ENCODE data around the gene PHGDH.

The PHGDH gene

DNA sequence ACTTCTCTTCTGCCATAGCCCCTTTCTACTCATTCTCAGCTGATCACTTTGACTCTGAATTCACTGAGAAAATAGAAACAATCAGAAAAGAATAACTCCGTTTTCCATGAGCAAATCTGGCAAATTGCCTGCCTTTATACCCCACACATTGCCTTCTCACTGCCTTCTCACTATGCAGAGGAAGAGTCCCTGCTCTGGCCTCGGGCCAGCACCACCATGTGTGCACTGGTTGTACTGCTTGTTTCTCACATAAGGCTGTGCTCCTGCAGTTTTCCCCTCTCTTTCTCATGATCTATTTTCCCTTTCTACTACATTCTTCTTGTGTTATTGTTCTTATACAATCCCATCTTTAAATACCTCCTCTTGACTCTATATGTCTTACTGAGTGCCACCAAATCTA, 59.3 kb downstream of the PHGDH start:
- TF ChIP-seq, protein P1, sequence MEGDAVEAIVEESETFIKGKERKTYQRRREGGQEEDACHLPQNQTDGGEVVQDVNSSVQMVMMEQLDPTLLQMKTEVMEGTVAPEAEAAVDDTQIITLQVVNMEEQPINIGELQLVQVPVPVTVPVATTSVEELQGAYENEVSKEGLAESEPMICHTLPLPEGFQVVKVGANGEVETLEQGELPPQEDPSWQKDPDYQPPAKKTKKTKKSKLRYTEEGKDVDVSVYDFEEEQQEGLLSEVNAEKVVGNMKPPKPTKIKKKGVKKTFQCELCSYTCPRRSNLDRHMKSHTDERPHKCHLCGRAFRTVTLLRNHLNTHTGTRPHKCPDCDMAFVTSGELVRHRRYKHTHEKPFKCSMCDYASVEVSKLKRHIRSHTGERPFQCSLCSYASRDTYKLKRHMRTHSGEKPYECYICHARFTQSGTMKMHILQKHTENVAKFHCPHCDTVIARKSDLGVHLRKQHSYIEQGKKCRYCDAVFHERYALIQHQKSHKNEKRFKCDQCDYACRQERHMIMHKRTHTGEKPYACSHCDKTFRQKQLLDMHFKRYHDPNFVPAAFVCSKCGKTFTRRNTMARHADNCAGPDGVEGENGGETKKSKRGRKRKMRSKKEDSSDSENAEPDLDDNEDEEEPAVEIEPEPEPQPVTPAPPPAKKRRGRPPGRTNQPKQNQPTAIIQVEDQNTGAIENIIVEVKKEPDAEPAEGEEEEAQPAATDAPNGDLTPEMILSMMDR (conservative IDR thresholded peaks at IDR 0.05; ENCODE audit: low read depth, low read length): peak; percentile 9
- peak; percentile 59 for DNase-seq (ENCODE audit: low read depth)
- H3K4me3 ChIP-seq (ENCODE audit: low read depth, low read length): no peak overlapping the region

DNA sequence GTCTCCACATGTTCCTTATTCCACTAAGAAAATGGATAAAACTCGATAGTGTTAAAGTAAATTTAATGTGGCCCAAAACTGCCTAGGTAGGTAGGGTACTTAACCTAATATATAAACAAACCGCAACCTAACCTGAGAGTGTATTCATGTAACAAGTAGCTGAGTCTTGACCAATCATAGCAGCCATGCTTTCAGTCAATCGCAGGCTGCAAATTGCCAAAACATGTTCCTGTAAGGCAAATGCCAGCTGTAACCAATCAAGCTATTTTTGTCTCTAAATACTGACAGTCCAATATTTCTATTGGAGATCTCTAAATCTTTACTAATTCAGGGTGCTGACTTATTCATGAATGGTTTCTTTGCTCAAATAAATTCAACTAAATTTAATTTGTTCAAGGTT, 60.0 kb downstream of the PHGDH start:
- TF ChIP-seq, protein P1 (conservative IDR thresholded peaks at IDR 0.05; ENCODE audit: low read depth, low read length): no peak
- no peak for DNase-seq (ENCODE audit: low read depth)
- no peak overlapping the region for H3K4me3 ChIP-seq (ENCODE audit: low read depth, low read length)

DNA sequence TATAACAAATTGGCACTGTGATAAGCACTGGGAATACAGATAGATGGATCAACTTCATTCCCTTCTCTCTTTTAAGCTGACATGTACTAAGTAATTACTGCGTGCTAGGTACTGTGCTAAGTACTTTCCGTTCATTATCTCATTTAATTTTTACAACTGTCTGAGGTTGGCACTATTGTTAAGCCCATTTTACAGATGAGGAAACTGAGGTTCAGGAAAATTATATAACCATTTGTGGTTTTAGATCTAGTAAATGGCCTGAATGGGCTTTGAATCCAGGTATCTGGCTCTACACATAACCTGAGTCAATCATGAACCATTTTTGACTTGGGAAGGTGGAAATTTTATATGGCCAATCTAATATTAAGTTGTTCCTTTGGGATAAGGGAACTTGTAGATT, 60.6 kb downstream of the PHGDH start:
- TF ChIP-seq, protein P1 (conservative IDR thresholded peaks at IDR 0.05; ENCODE audit: low read depth, low read length): no peak
- DNase-seq (ENCODE audit: low read depth): no peak
- H3K4me3 ChIP-seq (ENCODE audit: low read depth, low read length): no peak overlapping the region

DNA sequence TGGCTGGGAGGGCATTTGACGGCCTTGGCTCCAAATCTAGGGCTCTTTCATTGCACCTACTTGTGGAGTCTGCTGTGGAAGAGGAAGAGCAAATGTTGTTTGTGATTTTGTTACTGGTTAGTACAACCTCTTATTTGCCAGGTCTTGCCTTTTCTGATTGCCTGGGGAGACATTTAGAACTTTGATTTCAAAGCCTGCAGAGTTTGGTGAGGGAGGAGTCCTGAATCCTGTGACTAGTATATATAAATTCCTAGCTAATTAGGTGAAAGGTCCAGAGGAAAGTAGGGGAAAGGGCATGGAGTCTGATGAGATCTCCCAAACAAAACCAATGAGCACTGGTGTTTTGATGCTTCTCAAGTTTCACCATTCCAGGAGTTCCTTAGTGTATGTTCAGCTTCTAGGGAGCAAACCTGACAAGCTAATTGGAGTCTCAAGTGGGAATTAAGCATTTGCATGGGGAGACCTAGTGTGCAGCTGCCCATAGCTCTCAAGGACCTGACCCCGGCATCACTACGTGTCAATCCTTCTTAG, 62.0 kb downstream of the PHGDH start:
- peak; percentile 50 for DNase-seq (ENCODE audit: low read depth)
- H3K4me3 ChIP-seq (ENCODE audit: low read depth, low read length): no peak overlapping the region
- TF ChIP-seq, protein P1 (conservative IDR thresholded peaks at IDR 0.05; ENCODE audit: low read depth, low read length): no peak

DNA sequence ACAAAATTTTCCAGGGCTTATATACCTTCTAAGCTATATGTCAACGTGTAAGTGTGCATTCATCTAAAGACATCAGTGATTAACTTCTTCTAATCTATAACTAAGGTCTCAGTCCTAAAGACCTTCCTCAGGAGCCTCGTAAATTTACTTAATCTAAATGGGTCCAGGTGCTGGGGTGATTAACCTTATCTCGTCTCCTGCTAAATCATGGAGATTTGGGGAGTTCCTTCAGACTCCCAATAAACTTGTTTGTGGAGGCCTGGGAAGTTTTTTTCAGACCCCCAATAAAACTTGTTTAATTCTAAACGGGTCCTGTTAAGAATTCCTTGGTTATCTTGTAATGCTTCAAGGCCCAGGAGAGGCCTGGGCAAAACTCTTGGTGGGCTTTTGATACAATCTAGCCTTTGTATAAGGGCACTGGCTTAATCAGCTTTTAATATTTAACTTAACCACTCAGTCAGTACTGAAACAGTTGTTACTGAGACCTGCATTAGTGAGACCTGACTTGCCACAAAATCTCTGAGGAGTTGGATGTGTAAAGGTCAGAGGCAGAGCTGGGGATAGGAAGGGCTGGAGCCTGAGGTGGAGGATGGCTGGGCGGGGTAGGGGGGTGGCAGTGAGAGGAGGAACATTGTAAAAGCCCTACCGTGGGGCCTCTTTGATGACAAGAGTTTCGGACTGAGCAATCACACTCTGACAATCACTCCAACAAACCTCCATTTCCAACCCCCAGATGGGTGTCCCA, 63.2 kb downstream of the PHGDH start:
- H3K4me3 ChIP-seq (ENCODE audit: low read depth, low read length): no peak overlapping the region
- no peak for DNase-seq (ENCODE audit: low read depth)
- TF ChIP-seq, protein P1 (conservative IDR thresholded peaks at IDR 0.05; ENCODE audit: low read depth, low read length): no peak

DNA sequence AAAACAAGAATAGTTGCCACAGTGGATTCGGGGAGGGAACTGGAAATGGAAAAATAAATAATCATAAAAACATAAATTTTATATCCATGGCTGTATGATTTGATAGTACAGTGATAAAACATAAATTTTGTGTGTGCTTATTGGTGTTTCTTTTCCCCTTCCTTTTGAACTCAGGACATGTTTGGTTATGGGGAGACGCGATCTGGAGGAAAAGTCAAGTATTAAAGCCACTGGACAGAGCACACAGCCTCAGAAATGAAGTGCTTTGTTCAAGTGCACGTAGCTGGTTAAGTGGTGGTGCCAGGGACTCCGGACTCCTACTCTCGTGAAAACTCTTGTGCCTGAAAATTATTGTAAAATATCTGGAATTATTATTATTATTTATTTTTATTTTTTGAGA, 66.6 kb downstream of the PHGDH start:
- no peak overlapping the region for H3K4me3 ChIP-seq (ENCODE audit: low read depth, low read length)
- TF ChIP-seq, protein P1 (conservative IDR thresholded peaks at IDR 0.05; ENCODE audit: low read depth, low read length): no peak
- no peak for DNase-seq (ENCODE audit: low read depth)
